Activated CD4-positive, alpha-beta T cell treated with anti-CD3 and anti-CD28 coated beads for 36 hours (primary cell): ENCODE measurements around the gene DNAJC4. TPM values are rescaled to one million over a fixed set of nuclear protein-coding genes. Genes with fewer than 3 reads are reported as not detected.

Source experiments
- ATAC-seq: fragments of 200-7000 bp; cut with Tn5 transposase; one replicate; pipeline ENCODE4 v1.10.0; 2021; ENCODE audit warnings: mild to moderate bottlenecking, moderate library complexity
- CTCF ChIA-PET: fragments of 350-600 bp; sonication (Branson Sonifier 250); formaldehyde crosslinking; loops from one replicate; lab custom pipeline; 2021; ENCODE audit warnings: antibody characterized with exemption; lab: Charles Lee
- POLR2A ChIA-PET: fragments of 350-600 bp; sonication (Branson Sonifier 250); formaldehyde crosslinking; loops from one replicate; lab custom pipeline; 2021; ENCODE audit warnings: antibody characterized with exemption, inconsistent platforms; lab: Charles Lee
- DNase-seq: peaks from one replicate; pipeline ENCODE4 v3.0.0-alpha.2; 2020
- H3K27ac Mint-ChIP-seq: one replicate; pipeline ENCODE4 v1.8.0; 2021; ENCODE audit warnings: mixed read lengths
- H3K27me3 Mint-ChIP-seq: one replicate; pipeline ENCODE4 v1.8.0; 2021; ENCODE audit warnings: mixed read lengths
- H3K36me3 Mint-ChIP-seq: one replicate; pipeline ENCODE4 v1.8.0; 2021; ENCODE audit warnings: low read depth, mixed read lengths
- H3K4me1 Mint-ChIP-seq: one replicate; pipeline ENCODE4 v1.8.0; 2021; ENCODE audit warnings: mixed read lengths
- H3K4me3 Mint-ChIP-seq: one replicate; pipeline ENCODE4 v1.8.0; 2021; ENCODE audit warnings: mild to moderate bottlenecking, moderate library complexity, mixed read lengths
- H3K9me3 Mint-ChIP-seq: one replicate; pipeline ENCODE4 v1.8.0; 2021; ENCODE audit warnings: low read depth, mixed read lengths
- intact Hi-C, 2 experiments: fragments of 100-400 bp; cut with DNase I in 1 of 2; cut with micrococcal nuclease in 1 of 2; formaldehyde crosslinking; loops; one replicate each; pipeline versions ENCODE4 v1.14.2 to v1.15.1; 2022 to 2024; cut with DNase I, micrococcal nuclease
- total RNA-seq, 2 experiments: library from RNA; stranded (reverse); gene quantifications; one replicate each; pipeline ENCODE4 v1.2.3, GENCODE V29; 2021

The DNAJC4 gene
- total RNA-seq, 2 experiments from 2014 or later: 21.9 to 23.1 TPM

- ChIA-PET POLR2A (interaction anchor here (0.6 kb wide), 1 partner anchor 484 kb away, joined by 3 read pairs; no protein-coding TSS in a partner anchor), CTCF (interaction anchor here (0.8 kb wide), 1 partner anchor 28 kb away, joined by 3 read pairs; no protein-coding TSS in a partner anchor)
- no peak for ATAC-seq
- peaks cover 2% of the 10 kb centered on the region for H3K36me3 Mint-ChIP-seq
- DNase-seq: no peak
- no peak overlapping the region for H3K4me3 Mint-ChIP-seq
- intact Hi-C loops: no loop called here
- H3K27ac Mint-ChIP-seq: no peak overlapping the region
- H3K4me1 Mint-ChIP-seq: peaks cover 5% of the 10 kb centered on the region
- H3K27me3 Mint-ChIP-seq: no peaks in the 10 kb centered on the region
- no peaks in the 10 kb centered on the region for H3K9me3 Mint-ChIP-seq
Observed at GRCh38 chr11:64276653-64277431, 46.5 kb downstream of the DNAJC4 start.

GRCh38 chr11:64278576-64279190 is 48.3 kb downstream of the DNAJC4 start:
- Mint-ChIP-seq H3K4me1 (peaks cover 10% of the 10 kb centered on the region), H3K27me3 (no peaks in the 10 kb centered on the region), H3K36me3 (peaks cover 6% of the 10 kb centered on the region), H3K27ac (no peak overlapping the region), H3K4me3 (no peak overlapping the region), H3K9me3 (no peaks in the 10 kb centered on the region)
- POLR2A ChIA-PET: no interaction called here
- no peak for DNase-seq
- intact Hi-C loops: no loop called here
- CTCF ChIA-PET: interaction anchor here (0.5 to 1.3 kb wide), 2 partner anchors 14 to 310 kb away, joined by 3 read pairs; no protein-coding TSS in a partner anchor
- no peak for ATAC-seq

- intact Hi-C loops: no loop called here
- no peak for DNase-seq
- ATAC-seq: no peak
- ChIA-PET POLR2A (interaction anchor here (2.4 kb wide), 1 partner anchor 10 kb away, joined by 12 read pairs; no protein-coding TSS in a partner anchor), CTCF (interaction anchor here (0.6 to 4.7 kb wide), 4 partner anchors 22 to 61 kb away, joined by 3 to 27 read pairs (median 6); partner anchors contain the start of genes ESRRA and PLCB3)
- Mint-ChIP-seq H3K27ac (no peak overlapping the region), H3K36me3 (peaks cover 6% of the 10 kb centered on the region), H3K27me3 (no peaks in the 10 kb centered on the region), H3K4me3 (no peak overlapping the region), H3K4me1 (peaks cover 18% of the 10 kb centered on the region), H3K9me3 (no peaks in the 10 kb centered on the region)
Observed at GRCh38 chr11:64281957-64282770, 51.8 kb downstream of the DNAJC4 start.

- ChIA-PET CTCF (interaction anchor here (0.6 to 4.7 kb wide), 5 partner anchors 11 to 60 kb away, joined by 4 to 27 read pairs (median 6); partner anchors contain the start of genes ESRRA, NUDT22 and TRPT1), POLR2A (interaction anchor here (1.0 kb wide), 1 partner anchor 11 kb away, joined by 3 read pairs; no protein-coding TSS in a partner anchor)
- Mint-ChIP-seq H3K27ac (no peak overlapping the region), H3K27me3 (no peaks in the 10 kb centered on the region), H3K4me1 (peaks cover 18% of the 10 kb centered on the region), H3K9me3 (no peaks in the 10 kb centered on the region), H3K4me3 (peak overlapping the region; percentile 28), H3K36me3 (peaks cover 6% of the 10 kb centered on the region)
- DNase-seq: no peak
- ATAC-seq: no peak
- intact Hi-C loops: no loop called here
Observed at GRCh38 chr11:64283092-64283491, 52.7 kb downstream of the DNAJC4 start.

Other genes starting within 250 kb of the DNAJC4 start
- 10 to 100 TPM; 77.4 to 86.1 TPM for gene OTUB1, start 244.1 kb upstream of the DNAJC4 start, total RNA-seq
- under 1 TPM; 0.21 to 0.25 TPM for gene FLRT1, start 194.6 kb upstream of the DNAJC4 start, total RNA-seq
- 10 to 100 TPM; 26.4 to 28.6 TPM for gene MACROD1, start 64.4 kb upstream of the DNAJC4 start, total RNA-seq
- gene STIP1, start 44.4 kb upstream of the DNAJC4 start, total RNA-seq: 100 to 1,000 TPM; 398 to 403 TPM
- 100 to 1,000 TPM; 182 to 184 TPM for gene FERMT3, start 23.8 kb upstream of the DNAJC4 start, total RNA-seq
- 10 to 100 TPM; 23.9 to 27.1 TPM for gene TRPT1, start 4.4 kb upstream of the DNAJC4 start, total RNA-seq
- gene NUDT22, start 4.3 kb upstream of the DNAJC4 start, total RNA-seq: 10 to 100 TPM; 61.8 to 74.1 TPM
- 10 to 100 TPM; 80.0 to 80.3 TPM for gene VEGFB, start 4.0 kb downstream of the DNAJC4 start, total RNA-seq
- 10 to 100 TPM; 19.9 to 21.3 TPM for gene FKBP2, start 10.5 kb downstream of the DNAJC4 start, total RNA-seq
- 100 to 1,000 TPM; 261 to 267 TPM for gene PPP1R14B, start 16.4 kb downstream of the DNAJC4 start, total RNA-seq
- 10 to 100 TPM in 1 of 2 experiments, 1 to 10 TPM in 1; 9.0 to 10.9 TPM for gene PLCB3, start 21.0 kb downstream of the DNAJC4 start, total RNA-seq
- gene BAD, start 54.1 kb downstream of the DNAJC4 start, total RNA-seq: 10 to 100 TPM; 21.3 to 22.9 TPM
- gene GPR137, start 55.3 kb downstream of the DNAJC4 start, total RNA-seq: 10 to 100 TPM; 23.6 to 27.2 TPM
- gene KCNK4, start 60.8 kb downstream of the DNAJC4 start, total RNA-seq: not detected
- gene CATSPERZ, start 69.8 kb downstream of the DNAJC4 start, total RNA-seq: under 1 TPM in 1 of 2 experiments, not detected in 1; 0.39 TPM
- 10 to 100 TPM; 19.0 to 29.6 TPM for gene ESRRA, start 75.0 kb downstream of the DNAJC4 start, total RNA-seq
- 100 to 1,000 TPM; 185 to 243 TPM for gene TRMT112, start 87.0 kb downstream of the DNAJC4 start, total RNA-seq
- gene PRDX5, start 87.6 kb downstream of the DNAJC4 start, total RNA-seq: 100 to 1,000 TPM; 110 to 142 TPM
- 10 to 100 TPM; 58.4 to 71.3 TPM for gene CCDC88B, start 109.7 kb downstream of the DNAJC4 start, total RNA-seq
- gene RPS6KA4, start 128.6 kb downstream of the DNAJC4 start, total RNA-seq: 10 to 100 TPM; 22.0 to 30.2 TPM